Right lobe of liver (tissue), 4 donors: ENCODE results near the gene GCK.

ENCODE experiments used
- POLR2A ChIP-seq: fragments of 450-650 bp; IDR thresholded peaks from one replicate; pipeline ENCODE4 v1.6.1; 2017; ENCODE audit warnings: antibody characterized with exemption, mild to moderate bottlenecking
- TF ChIP-seq, protein P1 (sequence below), 4 donors: fragments of 200-600 bp in 3 of 4; fragments of 450-650 bp in 1 of 4; IDR thresholded peaks; one replicate each; pipeline versions ENCODE4 v1.5.1 to v1.8.0; 2016 to 2022; ENCODE audit warnings: antibody characterized with exemption in 4 of 4, mild to moderate bottlenecking in 2 of 4
- donor health status: DM: no; HTN: no; CAD: no.
- donor health status: DM: no; HTN: no; CAD: no.
- donor health status: DM: no; HTN: yes; CAD: no.

DNA sequence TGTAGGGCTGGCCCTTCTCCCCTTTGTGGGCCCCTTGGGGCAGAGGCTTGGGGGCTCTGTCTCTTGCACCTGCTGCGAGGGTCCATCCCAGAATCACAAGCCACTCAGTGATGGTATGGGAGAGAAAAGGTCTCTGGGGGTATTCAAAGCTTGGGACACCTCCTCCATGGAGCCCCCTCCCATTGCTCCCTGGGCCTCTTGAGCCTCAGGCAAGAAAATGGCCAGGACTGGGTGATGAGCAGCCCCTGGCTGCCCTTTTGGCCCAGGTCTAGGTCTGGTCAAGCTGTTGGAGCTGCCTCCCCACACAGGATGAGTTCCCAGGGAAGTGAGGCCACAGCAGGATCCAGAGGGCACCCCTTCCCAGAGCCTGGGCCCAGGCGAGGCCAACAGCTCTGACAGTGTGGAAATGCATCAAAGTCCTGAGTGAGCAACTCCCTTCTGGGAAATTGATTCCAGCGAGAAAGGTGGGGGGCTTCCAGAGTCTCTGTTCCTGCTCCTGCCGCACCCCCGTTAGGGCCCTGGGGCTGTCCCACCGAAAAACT is 44.7 kb downstream of the GCK start:
- TF ChIP-seq, protein P1, sequence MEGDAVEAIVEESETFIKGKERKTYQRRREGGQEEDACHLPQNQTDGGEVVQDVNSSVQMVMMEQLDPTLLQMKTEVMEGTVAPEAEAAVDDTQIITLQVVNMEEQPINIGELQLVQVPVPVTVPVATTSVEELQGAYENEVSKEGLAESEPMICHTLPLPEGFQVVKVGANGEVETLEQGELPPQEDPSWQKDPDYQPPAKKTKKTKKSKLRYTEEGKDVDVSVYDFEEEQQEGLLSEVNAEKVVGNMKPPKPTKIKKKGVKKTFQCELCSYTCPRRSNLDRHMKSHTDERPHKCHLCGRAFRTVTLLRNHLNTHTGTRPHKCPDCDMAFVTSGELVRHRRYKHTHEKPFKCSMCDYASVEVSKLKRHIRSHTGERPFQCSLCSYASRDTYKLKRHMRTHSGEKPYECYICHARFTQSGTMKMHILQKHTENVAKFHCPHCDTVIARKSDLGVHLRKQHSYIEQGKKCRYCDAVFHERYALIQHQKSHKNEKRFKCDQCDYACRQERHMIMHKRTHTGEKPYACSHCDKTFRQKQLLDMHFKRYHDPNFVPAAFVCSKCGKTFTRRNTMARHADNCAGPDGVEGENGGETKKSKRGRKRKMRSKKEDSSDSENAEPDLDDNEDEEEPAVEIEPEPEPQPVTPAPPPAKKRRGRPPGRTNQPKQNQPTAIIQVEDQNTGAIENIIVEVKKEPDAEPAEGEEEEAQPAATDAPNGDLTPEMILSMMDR (IDR thresholded peaks at IDR 0.05) = no peak
- TF ChIP-seq POLR2A = no peak
